ENCODE data around the gene KRTAP3-2. TPM values are rescaled to one million over a fixed set of nuclear protein-coding genes. Genes with fewer than 3 reads are reported as not detected.

KRTAP3-2 gene
- polyA plus RNA-seq, 1 experiment = not detected

- ChIA-PET POLR2A (interaction anchor here (0.8 kb wide), 1 partner anchor 96 kb away, joined by 3 read pairs; no protein-coding TSS in a partner anchor), CTCF (no interaction called here)
Measured at GRCh38 chr17:41009301-41009760, 9.6 kb upstream of the KRTAP3-2 start.

DNA sequence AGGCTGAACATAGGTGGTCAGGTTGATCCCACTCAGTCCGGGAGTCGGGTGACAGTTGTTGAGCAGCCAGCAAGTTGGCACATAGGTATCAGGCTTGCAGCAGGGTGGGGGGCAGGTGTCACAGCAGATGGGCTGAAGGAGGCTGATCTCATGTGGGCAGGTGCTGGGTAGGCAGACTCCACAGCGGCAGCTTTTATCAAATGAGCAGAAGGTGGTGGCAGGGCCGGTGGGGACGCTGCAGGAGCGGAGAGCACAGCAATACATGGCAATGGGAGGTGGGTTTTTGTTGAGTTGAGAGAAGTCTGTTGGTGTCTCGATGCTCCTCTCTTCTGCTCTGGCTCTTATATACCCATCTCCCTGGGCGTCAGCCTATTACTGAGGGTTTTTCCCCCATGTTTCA is 9.1 kb upstream of the KRTAP3-2 start, which contains the start of gene KRTAP3-1:
Gene KRTAP3-1 (minus strand): TSS at position 318 of the 400 bp plus-strand sequence. CDS start 54 bp downstream, at position 264.
- ChIA-PET POLR2A (no interaction called here), CTCF (interaction anchor here (0.5 to 0.8 kb wide), 2 partner anchors 28 to 640 kb away, joined by 3 to 6 read pairs; no protein-coding TSS in a partner anchor)
- no peak within 1 kb of the TSS for H3K4me3 ChIP-seq (ENCODE audit: low read depth, low read length)
- no peaks in the 10 kb centered on the region for H3K9me3 ChIP-seq (ENCODE audit: control insufficient read depth, insufficient read depth, low read length)
- no peak within 1 kb of the TSS for H3K27ac ChIP-seq (ENCODE audit: low read depth, low read length)
- DNase-seq (ENCODE audit: low read depth, low spot score) = no peak
- H3K27me3 ChIP-seq (ENCODE audit: control insufficient read depth, insufficient read depth, low read length) = no peaks in the 10 kb centered on the region
- no peak for TF ChIP-seq CTCF (IDR thresholded peaks at IDR 0.05; ENCODE audit: low read depth, low read length)

More at GRCh38 chr17:41009301-41009760, 9.6 kb upstream of the KRTAP3-2 start:
- Histone ChIP-seq H3K4me3 (ENCODE audit: low read depth, low read length) (no peak overlapping the region), H3K27me3 (ENCODE audit: control insufficient read depth, insufficient read depth, low read length) (no peaks in the 10 kb centered on the region), H3K27ac (ENCODE audit: low read depth, low read length) (no peak overlapping the region), H3K9me3 (ENCODE audit: control insufficient read depth, insufficient read depth, low read length) (no peaks in the 10 kb centered on the region)
- DNase-seq (ENCODE audit: low read depth, low spot score) = no peak
- TF ChIP-seq CTCF (IDR thresholded peaks at IDR 0.05; ENCODE audit: low read depth, low read length) = no peak

- H3K9me3 ChIP-seq (ENCODE audit: control insufficient read depth, insufficient read depth, low read length) = no peaks in the 10 kb centered on the region
- POLR2A ChIA-PET = no interaction called here
- no peak for DNase-seq (ENCODE audit: low read depth, low spot score)
- H3K4me3 ChIP-seq (ENCODE audit: low read depth, low read length) = no peak overlapping the region
- no peak for TF ChIP-seq CTCF (IDR thresholded peaks at IDR 0.05; ENCODE audit: low read depth, low read length)
- no peaks in the 10 kb centered on the region for H3K27me3 ChIP-seq (ENCODE audit: control insufficient read depth, insufficient read depth, low read length)
- CTCF ChIA-PET = no interaction called here
- H3K27ac ChIP-seq (ENCODE audit: low read depth, low read length) = no peak overlapping the region
Measured at GRCh38 chr17:41004397-41004796, 4.7 kb upstream of the KRTAP3-2 start.

GRCh38 chr17:41003926-41004325 is 4.2 kb upstream of the KRTAP3-2 start:
- no peak for DNase-seq (ENCODE audit: low read depth, low spot score)
- Histone ChIP-seq H3K27me3 (ENCODE audit: control insufficient read depth, insufficient read depth, low read length) (no peaks in the 10 kb centered on the region), H3K27ac (ENCODE audit: low read depth, low read length) (no peak overlapping the region), H3K4me3 (ENCODE audit: low read depth, low read length) (no peak overlapping the region), H3K9me3 (ENCODE audit: control insufficient read depth, insufficient read depth, low read length) (no peaks in the 10 kb centered on the region)
- no peak for TF ChIP-seq CTCF (IDR thresholded peaks at IDR 0.05; ENCODE audit: low read depth, low read length)
- CTCF ChIA-PET = no interaction called here
- POLR2A ChIA-PET = no interaction called here

DNA sequence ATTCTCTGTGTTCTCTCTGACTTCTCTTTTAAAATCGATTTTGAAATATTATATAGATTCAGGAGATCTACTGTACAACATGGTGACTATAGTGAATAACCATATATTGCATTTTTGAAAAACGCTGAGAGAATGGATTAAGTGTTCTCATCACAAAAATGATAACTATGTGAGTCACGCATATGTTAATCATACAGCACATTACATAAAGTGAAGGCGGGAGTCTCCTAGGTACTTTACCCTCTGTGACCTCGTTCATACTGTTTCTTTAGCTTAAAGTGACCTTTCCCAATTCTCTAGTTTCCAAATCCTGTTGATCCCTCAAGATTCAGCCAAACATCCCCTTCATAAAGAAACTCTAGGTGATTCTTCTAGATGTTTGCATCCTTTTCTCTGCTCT is 3.1 kb upstream of the KRTAP3-2 start:
- no peak for TF ChIP-seq CTCF (IDR thresholded peaks at IDR 0.05; ENCODE audit: low read depth, low read length)
- H3K27ac ChIP-seq (ENCODE audit: low read depth, low read length) = no peak overlapping the region
- POLR2A ChIA-PET = no interaction called here
- DNase-seq (ENCODE audit: low read depth, low spot score) = no peak
- H3K4me3 ChIP-seq (ENCODE audit: low read depth, low read length) = no peak overlapping the region
- H3K9me3 ChIP-seq (ENCODE audit: control insufficient read depth, insufficient read depth, low read length) = no peaks in the 10 kb centered on the region
- no peaks in the 10 kb centered on the region for H3K27me3 ChIP-seq (ENCODE audit: control insufficient read depth, insufficient read depth, low read length)
- CTCF ChIA-PET = no interaction called here

All from AG04450 (cell line).